ENCODE data around the gene RELT.

The RELT gene

GRCh38 chr11:73340164-73340563, 36.0 kb upstream of the RELT start:
- Mint-ChIP-seq H3K27ac (no peak overlapping the region), H3K27me3 (peaks cover 21% of the 10 kb centered on the region), H3K9me3 (no peaks in the 10 kb centered on the region), H3K36me3 (no peaks in the 10 kb centered on the region), H3K4me1 (no peaks in the 10 kb centered on the region), H3K4me3 (no peak overlapping the region)
- DNase-seq = no peak
- CTCF ChIA-PET = interaction anchor here (0.7 to 2.0 kb wide), 2 partner anchors 11 to 33 kb away, joined by 3 to 11 read pairs; no protein-coding TSS in a partner anchor

- no peaks in the 10 kb centered on the region for H3K4me1 Mint-ChIP-seq
- no peaks in the 10 kb centered on the region for H3K36me3 Mint-ChIP-seq
- CTCF ChIA-PET = no interaction called here
- H3K4me3 Mint-ChIP-seq = no peak overlapping the region
- H3K27ac Mint-ChIP-seq = no peak overlapping the region
- peaks cover 21% of the 10 kb centered on the region for H3K27me3 Mint-ChIP-seq
- H3K9me3 Mint-ChIP-seq = no peaks in the 10 kb centered on the region
- no peak for DNase-seq
These were observed 33.6 kb upstream of the RELT start for GRCh38 chr11:73342633-73343032.

- DNase-seq = no peak
- CTCF ChIA-PET = no interaction called here
- Mint-ChIP-seq H3K4me3 (no peak overlapping the region), H3K27me3 (peaks cover 19% of the 10 kb centered on the region), H3K4me1 (no peaks in the 10 kb centered on the region), H3K27ac (no peak overlapping the region), H3K36me3 (no peaks in the 10 kb centered on the region), H3K9me3 (no peaks in the 10 kb centered on the region)
These were observed 32.9 kb upstream of the RELT start for GRCh38 chr11:73343076-73343873.

- Mint-ChIP-seq H3K9me3 (no peaks in the 10 kb centered on the region), H3K4me1 (no peaks in the 10 kb centered on the region), H3K27me3 (peaks cover 27% of the 10 kb centered on the region), H3K36me3 (no peaks in the 10 kb centered on the region), H3K4me3 (no peak overlapping the region), H3K27ac (no peak overlapping the region)
- no peak for DNase-seq
- CTCF ChIA-PET = interaction anchor here (0.5 kb wide), 1 partner anchor 153 kb away, joined by 3 read pairs; no protein-coding TSS in a partner anchor
These were observed 32.0 kb upstream of the RELT start for GRCh38 chr11:73344191-73344607.

- DNase-seq = no peak
- no peak overlapping the region for H3K4me3 Mint-ChIP-seq
- H3K27me3 Mint-ChIP-seq = peaks cover 33% of the 10 kb centered on the region
- H3K9me3 Mint-ChIP-seq = no peaks in the 10 kb centered on the region
- no peaks in the 10 kb centered on the region for H3K36me3 Mint-ChIP-seq
- H3K27ac Mint-ChIP-seq = no peak overlapping the region
- CTCF ChIA-PET = interaction anchor here (1.2 to 1.6 kb wide), 2 partner anchors 10 to 15 kb away, joined by 3 read pairs; no protein-coding TSS in a partner anchor
- H3K4me1 Mint-ChIP-seq = peaks cover 10% of the 10 kb centered on the region
These were observed 30.6 kb upstream of the RELT start for GRCh38 chr11:73345481-73346160.

GRCh38 chr11:73346186-73346935, 29.8 kb upstream of the RELT start:
- CTCF ChIA-PET = interaction anchor here (1.6 kb wide), 1 partner anchor 15 kb away, joined by 3 read pairs; no protein-coding TSS in a partner anchor

GRCh38 chr11:73347067-73347466, 29.1 kb upstream of the RELT start:
- Mint-ChIP-seq H3K27ac (no peak overlapping the region), H3K4me3 (no peak overlapping the region), H3K9me3 (no peaks in the 10 kb centered on the region), H3K36me3 (no peaks in the 10 kb centered on the region), H3K27me3 (peaks cover 33% of the 10 kb centered on the region), H3K4me1 (peaks cover 17% of the 10 kb centered on the region)
- no peak for DNase-seq
- CTCF ChIA-PET = interaction anchor here (2.3 kb wide), 1 partner anchor 47 kb away, joined by 10 read pairs; no protein-coding TSS in a partner anchor

More at GRCh38 chr11:73346186-73346935, 29.8 kb upstream of the RELT start:
- H3K27ac Mint-ChIP-seq = no peak overlapping the region
- H3K4me3 Mint-ChIP-seq = no peak overlapping the region
- no peaks in the 10 kb centered on the region for H3K9me3 Mint-ChIP-seq
- DNase-seq = no peak
- peaks cover 17% of the 10 kb centered on the region for H3K4me1 Mint-ChIP-seq
- H3K27me3 Mint-ChIP-seq = peaks cover 33% of the 10 kb centered on the region
- H3K36me3 Mint-ChIP-seq = no peaks in the 10 kb centered on the region

GRCh38 chr11:73348838-73349237, 27.4 kb upstream of the RELT start:
- Mint-ChIP-seq H3K36me3 (no peaks in the 10 kb centered on the region), H3K27me3 (peaks cover 40% of the 10 kb centered on the region), H3K4me1 (peaks cover 17% of the 10 kb centered on the region), H3K4me3 (no peak overlapping the region), H3K9me3 (no peaks in the 10 kb centered on the region), H3K27ac (no peak overlapping the region)
- DNase-seq = no peak
- CTCF ChIA-PET = interaction anchor here (1.3 to 5.0 kb wide), 6 partner anchors 12 to 582 kb away, joined by 3 to 82 read pairs (median 20); no protein-coding TSS in a partner anchor

GRCh38 chr11:73349633-73350032, 26.6 kb upstream of the RELT start:
- CTCF ChIA-PET = interaction anchor here (0.9 to 5.0 kb wide), 10 partner anchors 13 to 582 kb away, joined by 3 to 82 read pairs (median 26); partner anchors contain the start of genes PLEKHB1 and RELT
- Mint-ChIP-seq H3K27me3 (peaks cover 41% of the 10 kb centered on the region), H3K36me3 (no peaks in the 10 kb centered on the region), H3K4me3 (no peak overlapping the region), H3K27ac (no peak overlapping the region), H3K9me3 (no peaks in the 10 kb centered on the region), H3K4me1 (peaks cover 17% of the 10 kb centered on the region)
- DNase-seq = no peak

- peak; percentile 70 for DNase-seq
- Mint-ChIP-seq H3K27ac (no peak overlapping the region), H3K27me3 (peaks cover 41% of the 10 kb centered on the region), H3K9me3 (no peaks in the 10 kb centered on the region), H3K36me3 (no peaks in the 10 kb centered on the region), H3K4me1 (peaks cover 17% of the 10 kb centered on the region), H3K4me3 (no peak overlapping the region)
- CTCF ChIA-PET = interaction anchor here (0.6 to 5.0 kb wide), 35 partner anchors 10 to 310 kb away, joined by 3 to 82 read pairs (median 6); partner anchors contain the start of genes PLEKHB1 and RELT
These were observed 25.1 kb upstream of the RELT start for GRCh38 chr11:73350908-73351636.

- peaks cover 26% of the 10 kb centered on the region for H3K27me3 Mint-ChIP-seq
- CTCF ChIA-PET = interaction anchor here (3.8 to 4.9 kb wide), 2 partner anchors 45 to 307 kb away, joined by 49 to 61 read pairs; no protein-coding TSS in a partner anchor
- DNase-seq = no peak
- peaks cover 17% of the 10 kb centered on the region for H3K4me1 Mint-ChIP-seq
- H3K4me3 Mint-ChIP-seq = no peak overlapping the region
- no peak overlapping the region for H3K27ac Mint-ChIP-seq
- H3K36me3 Mint-ChIP-seq = no peaks in the 10 kb centered on the region
- no peaks in the 10 kb centered on the region for H3K9me3 Mint-ChIP-seq
These were observed 22.8 kb upstream of the RELT start for GRCh38 chr11:73353422-73353821.

GRCh38 chr11:73355109-73355508, 21.1 kb upstream of the RELT start:
- H3K27me3 Mint-ChIP-seq = peaks cover 14% of the 10 kb centered on the region
- H3K27ac Mint-ChIP-seq = no peak overlapping the region
- H3K4me3 Mint-ChIP-seq = no peak overlapping the region
- CTCF ChIA-PET = interaction anchor here (0.7 to 1.0 kb wide), 3 partner anchors 10 to 305 kb away, joined by 3 to 6 read pairs (median 3); no protein-coding TSS in a partner anchor
- DNase-seq = no peak
- H3K4me1 Mint-ChIP-seq = peaks cover 13% of the 10 kb centered on the region
- no peaks in the 10 kb centered on the region for H3K9me3 Mint-ChIP-seq
- H3K36me3 Mint-ChIP-seq = no peaks in the 10 kb centered on the region

Data from activated naive CD4-positive, alpha-beta T cell treated with anti-CD3 and anti-CD28 coated beads, Interleukin-2, amount 10 ng/mL, durations not matched to agents 7 days and 5 days (primary cell).